ENCODE measurements around the gene SLAMF9. TPM values are rescaled to one million over a fixed set of nuclear protein-coding genes. Genes with fewer than 3 reads are reported as not detected.

The SLAMF9 gene
- total RNA-seq, 2 experiments from 2014 or later = not detected

- ChIA-PET CTCF (ENCODE audit: unreplicated experiment) (interaction anchor here (1.3 kb wide), 1 partner anchor 68 kb away, joined by 6 read pairs; no protein-coding TSS in a partner anchor), POLR2A (interaction anchor here (0.7 kb wide), 1 partner anchor 941 kb away, joined by 3 read pairs; no protein-coding TSS in a partner anchor)
- Histone ChIP-seq H3K27ac (ENCODE audit: low read depth, low read length, poor library complexity, severe bottlenecking) (no peak overlapping the region), H3K4me1 (ENCODE audit: insufficient read depth, low read length, poor library complexity, severe bottlenecking) (peaks cover 8% of the 10 kb centered on the region), H3K9me2 (ENCODE audit: insufficient read depth, low read length) (no peaks in the 10 kb centered on the region), H3K4me3 (ENCODE audit: low read depth, low read length, poor library complexity, severe bottlenecking) (no peak overlapping the region), H3K4me2 (ENCODE audit: low read length) (no peak overlapping the region), H2AFZ (ENCODE audit: low read length) (no peak overlapping the region), H3K36me3 (ENCODE audit: insufficient read depth, low read length) (no peaks in the 10 kb centered on the region), H4K20me1 (ENCODE audit: insufficient read depth, low read length) (no peaks in the 10 kb centered on the region; the same call in 1 of the 2 replicates), H3K9me3 (ENCODE audit: low read length) (no peaks in the 10 kb centered on the region), H3K79me2 (ENCODE audit: insufficient read depth, low read depth, low read length) (no peaks in the 10 kb centered on the region)
- TF ChIP-seq EZH2phosphoT487 (IDR thresholded peaks at IDR 0.05; ENCODE audit: borderline replicate concordance, low read depth, low read length) = no peak
- no peak for TF ChIP-seq CTCF (conservative IDR thresholded peaks at IDR 0.05; ENCODE audit: low read length)
- intact Hi-C loops (cut with micrococcal nuclease; ENCODE audit: unreplicated experiment) = no loop called here
- BruUV-seq (replicated peaks) = no TSS peak
- no peak for DNase-seq (ENCODE audit: low spot score)
Observed at GRCh38 chr1:159939678-159940002, 14.4 kb downstream of the SLAMF9 start.

GRCh38 chr1:159938905-159939677 is 14.9 kb downstream of the SLAMF9 start:
- TF ChIP-seq CTCF (conservative IDR thresholded peaks at IDR 0.05; ENCODE audit: low read length) = no peak
- TF ChIP-seq EZH2phosphoT487 (IDR thresholded peaks at IDR 0.05; ENCODE audit: borderline replicate concordance, low read depth, low read length) = no peak
- no peak overlapping the region for H3K4me3 ChIP-seq (ENCODE audit: low read depth, low read length, poor library complexity, severe bottlenecking)
- H3K36me3 ChIP-seq (ENCODE audit: insufficient read depth, low read length) = no peaks in the 10 kb centered on the region
- H3K9me3 ChIP-seq (ENCODE audit: low read length) = no peaks in the 10 kb centered on the region
- no peaks in the 10 kb centered on the region for H3K9me2 ChIP-seq (ENCODE audit: insufficient read depth, low read length)
- peaks cover 8% of the 10 kb centered on the region for H3K4me1 ChIP-seq (ENCODE audit: insufficient read depth, low read length, poor library complexity, severe bottlenecking)
- no peak overlapping the region for H3K27ac ChIP-seq (ENCODE audit: low read depth, low read length, poor library complexity, severe bottlenecking)
- CTCF ChIA-PET (ENCODE audit: unreplicated experiment) = interaction anchor here (1.3 kb wide), 1 partner anchor 69 kb away, joined by 6 read pairs; no protein-coding TSS in a partner anchor
- no peaks in the 10 kb centered on the region for H3K79me2 ChIP-seq (ENCODE audit: insufficient read depth, low read depth, low read length)
- no peak for DNase-seq (ENCODE audit: low spot score)
- no peaks in the 10 kb centered on the region for H4K20me1 ChIP-seq (ENCODE audit: insufficient read depth, low read length)
- no peak overlapping the region for H3K4me2 ChIP-seq (ENCODE audit: low read length)
- no peak overlapping the region for H2AFZ ChIP-seq (ENCODE audit: low read length)
- POLR2A ChIA-PET = interaction anchor here (0.7 kb wide), 1 partner anchor 941 kb away, joined by 3 read pairs; no protein-coding TSS in a partner anchor
- intact Hi-C loops (cut with micrococcal nuclease; ENCODE audit: unreplicated experiment) = no loop called here
- BruUV-seq (replicated peaks) = no TSS peak

- H3K4me2 ChIP-seq (ENCODE audit: low read length) = no peak overlapping the region
- no peak overlapping the region for H3K27ac ChIP-seq (ENCODE audit: low read depth, low read length, poor library complexity, severe bottlenecking)
- no peak overlapping the region for H3K4me3 ChIP-seq (ENCODE audit: low read depth, low read length, poor library complexity, severe bottlenecking)
- ChIA-PET CTCF (ENCODE audit: unreplicated experiment) (no interaction called here), POLR2A (no interaction called here)
- BruUV-seq (replicated peaks) = no TSS peak
- H3K4me1 ChIP-seq (ENCODE audit: insufficient read depth, low read length, poor library complexity, severe bottlenecking) = peaks cover 8% of the 10 kb centered on the region
- intact Hi-C loops (cut with micrococcal nuclease; ENCODE audit: unreplicated experiment) = no loop called here
- H3K9me2 ChIP-seq (ENCODE audit: insufficient read depth, low read length) = no peaks in the 10 kb centered on the region
- no peak overlapping the region for H2AFZ ChIP-seq (ENCODE audit: low read length)
- H4K20me1 ChIP-seq (ENCODE audit: insufficient read depth, low read length) = no peaks in the 10 kb centered on the region
- no peak for DNase-seq (ENCODE audit: low spot score)
- TF ChIP-seq CTCF (conservative IDR thresholded peaks at IDR 0.05; ENCODE audit: low read length) (no peak), EZH2phosphoT487 (IDR thresholded peaks at IDR 0.05; ENCODE audit: borderline replicate concordance, low read depth, low read length) (no peak)
- no peaks in the 10 kb centered on the region for H3K36me3 ChIP-seq (ENCODE audit: insufficient read depth, low read length)
- H3K79me2 ChIP-seq (ENCODE audit: insufficient read depth, low read depth, low read length) = no peaks in the 10 kb centered on the region
- no peaks in the 10 kb centered on the region for H3K9me3 ChIP-seq (ENCODE audit: low read length)
Observed at GRCh38 chr1:159938211-159938852, 15.7 kb downstream of the SLAMF9 start.

All from OCI-LY7 (cell line).